MCF 10A (cell line): ENCODE results near the gene CCDC40. TPM values are rescaled to one million over a fixed set of nuclear protein-coding genes. Genes with fewer than 3 reads are reported as not detected.

Source experiments
- BruUV-seq: library from RNA; stranded (reverse); fragments of 400-500 nt; replicated peaks from 2 replicates; lab custom pipeline; 2021; lab: Mats Ljungman, UMichigan
- CTCF ChIA-PET: fragments of 300-600 bp; sonication (Branson Sonifier 250); formaldehyde crosslinking; extraction: SDS; loops from one replicate; lab custom pipeline; 2021; ENCODE audit warnings: antibody characterized with exemption, inconsistent platforms; lab: Yijun Ruan, JAX
- POLR2A ChIA-PET: fragments of 300-600, 350-650 bp; sonication (Branson Sonifier 250); formaldehyde crosslinking; extraction: SDS; loops from one replicate; lab custom pipeline; 2020; ENCODE audit warnings: antibody characterized with exemption, inconsistent platforms; lab: Yijun Ruan, JAX
- DNase-seq: peaks from one replicate; pipeline ENCODE4 v3.0.0-alpha.2; 2018; ENCODE audit not compliant: unreplicated experiment
- H3K27ac Mint-ChIP-seq: one replicate; pipeline ENCODE4 v1.8.0; 2022; ENCODE audit warnings: mild to moderate bottlenecking, low read depth, mixed read lengths; ENCODE audit not compliant: unreplicated experiment
- H3K27me3 Mint-ChIP-seq: one replicate; pipeline ENCODE4 v1.8.0; 2022; ENCODE audit warnings: mixed read lengths; ENCODE audit not compliant: insufficient read depth, unreplicated experiment
- H3K36me3 Mint-ChIP-seq: one replicate; pipeline ENCODE4 v1.8.0; 2022; ENCODE audit warnings: mild to moderate bottlenecking, moderate library complexity, mixed read lengths; ENCODE audit not compliant: insufficient read depth, unreplicated experiment
- H3K4me1 Mint-ChIP-seq: one replicate; pipeline ENCODE4 v1.8.0; 2022; ENCODE audit warnings: mixed read lengths; ENCODE audit not compliant: insufficient read depth, unreplicated experiment
- H3K4me3 Mint-ChIP-seq: one replicate; pipeline ENCODE4 v1.8.0; 2022; ENCODE audit warnings: mild to moderate bottlenecking, moderate library complexity, mixed read lengths; ENCODE audit not compliant: unreplicated experiment
- H3K9me3 Mint-ChIP-seq: one replicate; pipeline ENCODE4 v1.8.0; 2022; ENCODE audit warnings: mixed read lengths; ENCODE audit not compliant: unreplicated experiment
- intact Hi-C: fragments of 100-400 bp; cut with micrococcal nuclease; formaldehyde crosslinking; loops from 2 replicates; pipeline ENCODE4 v1.14.1; 2022
- total RNA-seq: library from RNA; stranded (reverse); gene quantifications from 2 replicates; pipeline ENCODE4 v1.2.3, GENCODE V29; 2022
- TF ChIP-seq, protein P1 (sequence below): fragments of 200-600 bp; IDR thresholded peaks from one replicate; pipeline ENCODE4 v1.8.0; 2022; ENCODE audit warnings: antibody characterized with exemption, mild to moderate bottlenecking; ENCODE audit not compliant: unreplicated experiment

The CCDC40 gene
- total RNA-seq, 1 experiment from 2014 or later: 4.1 TPM

GRCh38 chr17:80051681-80052080 lies 15.2 kb downstream of the CCDC40 start:
- H3K9me3 Mint-ChIP-seq: no peaks in the 10 kb centered on the region
- intact Hi-C loops: no loop called here
- ChIA-PET CTCF (no interaction called here), POLR2A (no interaction called here)
- H3K36me3 Mint-ChIP-seq: no peaks in the 10 kb centered on the region
- H3K4me3 Mint-ChIP-seq: no peak overlapping the region
- TF ChIP-seq, protein P1, sequence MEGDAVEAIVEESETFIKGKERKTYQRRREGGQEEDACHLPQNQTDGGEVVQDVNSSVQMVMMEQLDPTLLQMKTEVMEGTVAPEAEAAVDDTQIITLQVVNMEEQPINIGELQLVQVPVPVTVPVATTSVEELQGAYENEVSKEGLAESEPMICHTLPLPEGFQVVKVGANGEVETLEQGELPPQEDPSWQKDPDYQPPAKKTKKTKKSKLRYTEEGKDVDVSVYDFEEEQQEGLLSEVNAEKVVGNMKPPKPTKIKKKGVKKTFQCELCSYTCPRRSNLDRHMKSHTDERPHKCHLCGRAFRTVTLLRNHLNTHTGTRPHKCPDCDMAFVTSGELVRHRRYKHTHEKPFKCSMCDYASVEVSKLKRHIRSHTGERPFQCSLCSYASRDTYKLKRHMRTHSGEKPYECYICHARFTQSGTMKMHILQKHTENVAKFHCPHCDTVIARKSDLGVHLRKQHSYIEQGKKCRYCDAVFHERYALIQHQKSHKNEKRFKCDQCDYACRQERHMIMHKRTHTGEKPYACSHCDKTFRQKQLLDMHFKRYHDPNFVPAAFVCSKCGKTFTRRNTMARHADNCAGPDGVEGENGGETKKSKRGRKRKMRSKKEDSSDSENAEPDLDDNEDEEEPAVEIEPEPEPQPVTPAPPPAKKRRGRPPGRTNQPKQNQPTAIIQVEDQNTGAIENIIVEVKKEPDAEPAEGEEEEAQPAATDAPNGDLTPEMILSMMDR: no peak
- no TSS peak for BruUV-seq
- H3K27ac Mint-ChIP-seq: no peak overlapping the region
- no peaks in the 10 kb centered on the region for H3K4me1 Mint-ChIP-seq
- DNase-seq: no peak
- H3K27me3 Mint-ChIP-seq: no peaks in the 10 kb centered on the region

- BruUV-seq: no TSS peak
- intact Hi-C loops: no loop called here
- no peak overlapping the region for H3K4me3 Mint-ChIP-seq
- no peaks in the 10 kb centered on the region for H3K4me1 Mint-ChIP-seq
- no peaks in the 10 kb centered on the region for H3K9me3 Mint-ChIP-seq
- no peaks in the 10 kb centered on the region for H3K27me3 Mint-ChIP-seq
- DNase-seq: no peak
- POLR2A ChIA-PET: interaction anchor here (0.5 to 0.6 kb wide), 3 partner anchors 93 to 1831 kb away, joined by 3 read pairs; no protein-coding TSS in a partner anchor
- TF ChIP-seq, protein P1: no peak
- H3K27ac Mint-ChIP-seq: no peak overlapping the region
- CTCF ChIA-PET: no interaction called here
- H3K36me3 Mint-ChIP-seq: no peaks in the 10 kb centered on the region
Observed at GRCh38 chr17:80053102-80053501, 16.7 kb downstream of the CCDC40 start.

- Mint-ChIP-seq H3K36me3 (no peaks in the 10 kb centered on the region), H3K9me3 (no peaks in the 10 kb centered on the region), H3K27ac (no peak overlapping the region), H3K4me1 (no peaks in the 10 kb centered on the region), H3K4me3 (no peak overlapping the region), H3K27me3 (no peaks in the 10 kb centered on the region)
- intact Hi-C loops: no loop called here
- CTCF ChIA-PET: interaction anchor here (1.4 kb wide), 1 partner anchor 15 kb away, joined by 4 read pairs; no protein-coding TSS in a partner anchor
- DNase-seq: no peak
- TF ChIP-seq, protein P1: no peak
- POLR2A ChIA-PET: no interaction called here
- no TSS peak for BruUV-seq
Observed at GRCh38 chr17:80055597-80055996, 19.2 kb downstream of the CCDC40 start.

DNA sequence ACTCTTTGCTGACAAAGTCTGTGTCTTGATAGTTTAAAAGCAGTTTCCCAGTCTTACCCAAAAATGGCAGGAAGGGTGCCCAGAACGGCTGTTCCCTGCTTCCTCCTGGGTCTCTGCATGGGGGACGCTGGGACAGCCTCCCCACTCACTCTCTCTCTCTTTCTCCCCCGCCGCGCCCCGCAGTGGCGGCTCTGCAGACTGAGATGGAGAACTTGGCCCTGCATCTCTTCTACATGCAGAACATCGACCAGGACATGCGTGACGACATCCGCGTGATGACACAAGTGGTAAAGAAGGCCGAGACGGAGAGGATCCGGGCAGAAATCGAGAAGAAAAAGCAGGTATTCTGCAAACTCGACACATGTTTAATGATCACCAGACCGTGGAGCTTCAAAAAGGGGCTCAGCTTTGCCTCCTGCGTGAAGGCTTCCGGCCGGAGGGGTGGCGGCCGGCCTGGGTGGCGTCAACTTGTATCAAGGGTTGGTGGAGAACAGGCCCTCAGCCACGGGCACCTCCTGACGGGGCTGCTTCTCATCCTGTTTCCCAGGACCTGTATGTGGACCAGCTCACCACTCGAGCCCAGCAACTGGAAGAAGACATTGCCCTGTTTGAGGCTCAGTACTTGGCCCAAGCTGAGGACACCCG lies 22.0 kb downstream of the CCDC40 start:
- H3K27me3 Mint-ChIP-seq: no peaks in the 10 kb centered on the region
- TF ChIP-seq, protein P1: no peak
- no TSS peak for BruUV-seq
- no peaks in the 10 kb centered on the region for H3K9me3 Mint-ChIP-seq
- H3K4me3 Mint-ChIP-seq: no peak overlapping the region
- H3K27ac Mint-ChIP-seq: no peak overlapping the region
- POLR2A ChIA-PET: interaction anchor here (0.6 kb wide), 1 partner anchor 128 kb away, joined by 3 read pairs; no protein-coding TSS in a partner anchor
- intact Hi-C loops: no loop called here
- CTCF ChIA-PET: interaction anchor here (1.6 kb wide), 1 partner anchor 24 kb away, joined by 6 read pairs; no protein-coding TSS in a partner anchor
- H3K4me1 Mint-ChIP-seq: no peaks in the 10 kb centered on the region
- no peak for DNase-seq
- no peaks in the 10 kb centered on the region for H3K36me3 Mint-ChIP-seq
